ENCODE measurements around the gene TXNRD3.

TXNRD3 gene

DNA sequence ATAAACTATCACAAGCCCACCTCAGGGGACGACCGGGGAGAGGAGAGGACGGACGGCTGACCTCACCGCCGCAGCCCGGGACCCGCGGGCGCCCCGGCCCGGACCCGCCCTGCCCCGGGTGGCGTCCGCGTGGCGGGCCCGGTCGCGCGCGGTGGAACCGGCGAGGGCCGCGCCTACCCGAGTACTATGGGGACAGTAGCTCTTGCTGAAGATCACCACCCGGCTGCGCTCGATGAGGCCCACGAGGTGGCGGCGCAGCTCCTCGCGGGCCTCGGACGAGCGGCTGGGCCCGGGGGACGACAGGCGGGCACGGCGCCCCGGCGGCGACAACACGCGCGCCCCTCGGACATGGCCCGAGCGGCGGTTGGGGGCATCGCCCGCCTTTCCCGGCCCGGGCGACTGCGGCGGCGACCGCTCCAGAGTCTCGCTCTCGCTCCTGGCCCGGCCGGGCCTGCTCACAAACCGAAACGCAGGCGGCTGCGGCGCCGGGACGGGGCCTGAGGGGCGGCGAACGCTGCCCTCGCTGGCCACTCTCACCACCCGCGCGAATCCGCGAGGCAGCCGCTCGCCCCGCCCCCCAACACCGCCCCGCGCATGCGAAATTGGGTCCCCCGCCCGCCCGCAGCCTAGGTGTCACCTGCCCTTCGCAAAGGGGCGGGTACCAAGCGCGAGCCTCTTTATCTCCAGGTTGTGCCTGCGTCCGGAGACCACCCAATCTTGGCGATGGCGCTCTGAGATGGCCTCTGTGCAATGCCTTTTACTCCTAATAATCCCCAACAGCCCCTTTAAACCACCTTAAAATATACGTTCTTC lies at the start of gene TXNRD3:
Gene TXNRD3, minus strand, starts transcription at position 554 of the 813 bp plus-strand sequence.
- TF ChIP-seq, protein P1, sequence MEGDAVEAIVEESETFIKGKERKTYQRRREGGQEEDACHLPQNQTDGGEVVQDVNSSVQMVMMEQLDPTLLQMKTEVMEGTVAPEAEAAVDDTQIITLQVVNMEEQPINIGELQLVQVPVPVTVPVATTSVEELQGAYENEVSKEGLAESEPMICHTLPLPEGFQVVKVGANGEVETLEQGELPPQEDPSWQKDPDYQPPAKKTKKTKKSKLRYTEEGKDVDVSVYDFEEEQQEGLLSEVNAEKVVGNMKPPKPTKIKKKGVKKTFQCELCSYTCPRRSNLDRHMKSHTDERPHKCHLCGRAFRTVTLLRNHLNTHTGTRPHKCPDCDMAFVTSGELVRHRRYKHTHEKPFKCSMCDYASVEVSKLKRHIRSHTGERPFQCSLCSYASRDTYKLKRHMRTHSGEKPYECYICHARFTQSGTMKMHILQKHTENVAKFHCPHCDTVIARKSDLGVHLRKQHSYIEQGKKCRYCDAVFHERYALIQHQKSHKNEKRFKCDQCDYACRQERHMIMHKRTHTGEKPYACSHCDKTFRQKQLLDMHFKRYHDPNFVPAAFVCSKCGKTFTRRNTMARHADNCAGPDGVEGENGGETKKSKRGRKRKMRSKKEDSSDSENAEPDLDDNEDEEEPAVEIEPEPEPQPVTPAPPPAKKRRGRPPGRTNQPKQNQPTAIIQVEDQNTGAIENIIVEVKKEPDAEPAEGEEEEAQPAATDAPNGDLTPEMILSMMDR (IDR thresholded peaks at IDR 0.05; ENCODE audit: borderline replicate concordance, control extremely low read depth, extremely low read depth, insufficient read depth, missing control alignments), result no peak
- in situ Hi-C loops (cut with MboI; ENCODE audit: low sequenced_read_pairs, unreplicated experiment), result no loop called here
- DNase-seq (ENCODE audit: low spot score), result peak; percentile 75

DNA sequence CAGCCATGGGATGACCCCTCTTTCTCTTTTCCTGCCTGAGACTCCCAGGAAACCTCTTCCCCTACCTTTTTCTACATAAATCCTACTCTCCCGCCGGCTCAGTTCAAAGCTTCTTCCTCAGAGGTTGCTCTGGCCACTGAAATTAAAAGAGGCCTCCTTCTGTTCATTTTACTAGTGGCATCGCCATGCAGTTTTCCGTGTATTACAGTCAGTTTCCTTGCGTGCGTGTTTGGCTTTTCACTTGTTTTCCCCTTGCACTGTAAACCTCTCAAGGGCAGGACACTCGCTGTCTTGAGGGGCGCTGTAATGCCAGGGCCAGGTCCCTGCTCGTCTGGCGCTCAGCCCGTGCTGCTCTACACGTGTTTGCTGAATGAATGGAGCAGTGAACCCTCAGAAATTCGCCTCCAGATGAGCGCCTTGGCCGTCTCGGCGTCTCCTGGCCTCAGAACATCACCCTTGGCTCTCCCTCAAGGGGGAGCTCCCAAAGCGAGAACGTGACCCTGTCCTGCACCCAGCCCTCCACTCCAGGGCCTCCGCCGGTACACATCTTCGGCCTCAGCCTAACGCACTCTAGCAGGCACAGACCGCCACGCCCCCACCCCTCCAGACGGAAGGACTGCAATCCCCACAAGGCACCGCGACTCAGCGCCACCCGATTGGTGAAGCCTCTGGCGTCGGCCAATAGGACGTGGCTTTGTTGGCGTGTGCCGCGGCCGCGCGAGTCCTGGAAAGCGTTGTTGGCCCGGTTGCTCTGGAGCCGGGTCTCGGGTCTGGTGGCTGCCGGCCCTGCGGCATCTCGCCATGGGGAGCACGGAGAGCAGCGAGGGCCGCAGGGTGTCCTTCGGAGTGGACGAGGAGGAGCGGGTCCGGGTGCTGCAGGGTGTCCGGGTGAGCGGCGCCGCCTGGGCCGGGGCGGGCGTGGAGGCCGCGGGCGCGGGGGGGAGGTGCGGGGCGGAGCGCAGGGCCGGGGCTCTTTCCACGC lies 48.9 kb upstream of the TXNRD3 start, which contains the start of gene CHCHD6:
Gene CHCHD6, plus strand, starts transcription at position 729 of the 982 bp plus-strand sequence. Its CDS starts 73 bp downstream, at position 802.
- TF ChIP-seq, protein P1 (IDR thresholded peaks at IDR 0.05; ENCODE audit: borderline replicate concordance, control extremely low read depth, extremely low read depth, insufficient read depth, missing control alignments), result no peak
- in situ Hi-C loops (cut with MboI; ENCODE audit: low sequenced_read_pairs, unreplicated experiment), result no loop called here

DNA sequence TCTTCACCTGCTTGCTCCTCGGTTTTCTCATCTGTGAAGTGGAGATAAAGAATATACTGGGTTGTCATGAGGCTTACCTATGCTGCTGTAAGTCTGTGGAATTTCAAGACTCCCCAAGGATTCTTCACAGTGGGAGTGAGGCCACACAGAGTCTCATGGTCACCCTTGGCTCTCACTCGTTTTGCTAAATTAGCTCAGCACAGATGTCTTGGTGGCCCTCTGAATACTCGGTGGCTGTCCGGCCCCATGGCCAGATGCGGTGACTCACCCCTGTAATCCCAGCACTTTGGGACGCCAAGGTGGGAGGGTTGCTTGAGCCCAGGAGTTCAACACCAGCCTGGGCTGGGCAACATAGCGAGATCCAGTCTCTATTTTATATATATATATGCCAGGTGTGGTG lies 44.1 kb upstream of the TXNRD3 start:
- in situ Hi-C loops (cut with MboI; ENCODE audit: low sequenced_read_pairs, unreplicated experiment), result loop anchor here (25.0 kb wide), 1 partner anchor 738 kb away; no protein-coding TSS in a partner anchor
- TF ChIP-seq, protein P1 (IDR thresholded peaks at IDR 0.05; ENCODE audit: borderline replicate concordance, control extremely low read depth, extremely low read depth, insufficient read depth, missing control alignments), result no peak
- DNase-seq (ENCODE audit: low spot score), result no peak

More for the DNA sequence above, 48.9 kb upstream of the TXNRD3 start, which contains the start of gene CHCHD6:
- DNase-seq (ENCODE audit: low spot score), result peak; percentile 99

DNA sequence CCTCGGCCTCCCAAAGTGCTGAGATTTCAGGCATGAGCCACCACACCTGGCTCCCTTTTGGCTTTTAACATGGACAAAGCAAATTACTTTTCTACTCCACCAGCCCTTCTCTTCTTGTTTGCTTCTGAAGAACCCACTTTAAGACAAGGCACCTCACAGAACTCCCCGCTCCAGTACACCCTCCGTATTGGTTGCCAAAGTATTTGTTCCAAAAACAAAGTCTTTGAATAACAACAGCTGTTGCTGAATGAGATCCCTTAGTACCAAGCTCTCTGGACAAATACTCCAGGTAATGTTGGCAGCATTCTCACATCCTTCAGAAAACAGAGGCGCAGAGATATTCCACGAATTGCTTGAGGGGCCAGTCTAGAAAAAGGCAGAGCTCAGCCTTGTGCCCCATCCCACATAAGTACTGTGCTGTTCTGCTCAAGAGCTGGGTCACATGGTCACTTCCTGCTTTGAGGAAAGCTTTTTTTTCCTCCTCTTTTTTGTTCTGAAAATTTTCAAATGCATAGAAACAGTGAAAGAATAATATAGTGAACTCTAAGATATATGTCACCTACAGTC lies 41.9 kb upstream of the TXNRD3 start:
- TF ChIP-seq, protein P1 (IDR thresholded peaks at IDR 0.05; ENCODE audit: borderline replicate concordance, control extremely low read depth, extremely low read depth, insufficient read depth, missing control alignments), result no peak
- in situ Hi-C loops (cut with MboI; ENCODE audit: low sequenced_read_pairs, unreplicated experiment), result loop anchor here (25.0 kb wide), 1 partner anchor 741 kb away; no protein-coding TSS in a partner anchor
- DNase-seq (ENCODE audit: low spot score), result no peak

DNA sequence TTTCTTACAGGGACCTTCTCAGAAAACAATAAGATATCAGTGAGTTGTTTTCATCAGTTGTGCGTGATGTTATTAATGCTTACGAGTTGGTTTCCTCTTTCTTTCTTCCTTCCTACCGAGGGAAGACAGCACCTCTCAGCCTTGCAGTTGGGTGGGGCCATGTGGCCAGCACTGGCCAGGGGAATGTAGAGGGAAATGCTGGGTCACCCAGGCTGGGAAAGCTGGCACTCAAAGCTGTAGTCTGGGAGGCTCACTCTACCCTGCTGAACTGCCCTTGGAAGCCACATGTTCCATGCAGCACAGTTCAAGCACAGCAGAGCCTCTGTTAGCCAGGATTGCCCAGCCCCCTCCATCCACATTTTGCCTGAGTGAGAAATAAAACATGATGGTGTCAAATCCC lies 39.0 kb upstream of the TXNRD3 start:
- TF ChIP-seq, protein P1 (IDR thresholded peaks at IDR 0.05; ENCODE audit: borderline replicate concordance, control extremely low read depth, extremely low read depth, insufficient read depth, missing control alignments), result no peak
- DNase-seq (ENCODE audit: low spot score), result no peak
- in situ Hi-C loops (cut with MboI; ENCODE audit: low sequenced_read_pairs, unreplicated experiment), result loop anchor here (25.0 kb wide), 1 partner anchor 743 kb away; no protein-coding TSS in a partner anchor

DNA sequence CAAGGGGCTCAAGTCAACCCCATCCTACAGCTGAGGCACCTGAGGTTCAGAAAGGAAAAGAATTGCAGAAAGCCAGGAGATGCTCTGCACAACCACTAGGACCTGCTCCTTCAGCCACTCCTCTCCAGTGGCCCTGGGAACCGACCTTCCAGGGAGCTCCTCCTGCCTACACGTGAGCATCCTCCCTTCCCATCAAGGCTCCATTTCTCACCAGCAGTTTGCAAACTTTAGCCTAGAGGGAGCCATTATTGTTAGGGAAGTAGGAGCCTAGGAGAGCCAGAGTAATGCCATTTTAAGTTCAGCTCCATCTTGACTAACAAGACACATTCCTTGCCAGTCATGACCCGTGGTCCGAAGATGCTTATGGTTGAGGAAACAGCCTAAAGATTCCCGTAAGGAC lies 37.9 kb upstream of the TXNRD3 start:
- no peak for DNase-seq (ENCODE audit: low spot score)
- TF ChIP-seq, protein P1 (IDR thresholded peaks at IDR 0.05; ENCODE audit: borderline replicate concordance, control extremely low read depth, extremely low read depth, insufficient read depth, missing control alignments), result no peak
- in situ Hi-C loops (cut with MboI; ENCODE audit: low sequenced_read_pairs, unreplicated experiment), result loop anchor here (25.0 kb wide), 1 partner anchor 744 kb away; no protein-coding TSS in a partner anchor

All from GM13976 (cell line).